Gastroesophageal sphincter (tissue), 4 donors: ENCODE data around the gene PIP5K1B. TPM values are rescaled to one million over a fixed set of nuclear protein-coding genes. Genes with fewer than 3 reads are reported as not detected.

Experiments used
- ATAC-seq: fragments of 150-250 bp; one replicate; pipeline ENCODE4 v1.9.1; 2016; ENCODE audit warnings: mild to moderate bottlenecking, moderate library complexity
- H3K27ac ChIP-seq, 4 donors: fragments of 200-600 bp; sonication (generic) in 3 of 4; 1 replicate in 3 of 4; 2 replicates in 1 of 4; pipeline ENCODE4 v1.5.1; 2016 to 2019
- H3K27me3 ChIP-seq: fragments of 200-600 bp; sonication (generic); one replicate; pipeline ENCODE4 v1.5.1; 2019
- H3K36me3 ChIP-seq, 2 donors: fragments of 200-600 bp; sonication (generic); one replicate each; pipeline ENCODE4 v1.5.1; 2019; ENCODE audit warnings: control low read depth in 1 of 2
- H3K4me1 ChIP-seq, 3 donors: fragments of 200-600 bp; sonication (generic); 1 replicate in 2 of 3; 2 replicates in 1 of 3; pipeline ENCODE4 v1.5.1; 2016 to 2019; ENCODE audit warnings: control low read depth in 2 of 3
- H3K4me3 ChIP-seq, 2 donors: fragments of 200-600 bp; sonication (generic); one replicate each; pipeline ENCODE4 v1.5.1; 2019; ENCODE audit warnings: mild to moderate bottlenecking in 1 of 2, moderate library complexity in 1 of 2
- H3K9me3 ChIP-seq, 3 donors: fragments of 200-600 bp; sonication (generic); one replicate each; pipeline ENCODE4 v1.5.1; 2017 to 2019; ENCODE audit warnings: control low read depth in 2 of 3
- CTCF ChIP-seq, 4 experiments: fragments of 200-600 bp in 2 of 4; fragments of 450-650 bp in 2 of 4; sonication (generic) in 1 of 4; IDR thresholded peaks; one replicate each; pipeline ENCODE4 v1.5.1; 2017 to 2019; ENCODE audit warnings: antibody characterized with exemption in 4 of 4, mild to moderate bottlenecking in 2 of 4, moderate library complexity in 2 of 4
- EP300 ChIP-seq: sonication (generic); formaldehyde crosslinking; IDR thresholded peaks from one replicate; pipeline ENCODE4 v1.6.1; 2017; ENCODE audit warnings: antibody characterized with exemption, mild to moderate bottlenecking
- POLR2A ChIP-seq, 2 donors: fragments of 450-650 bp; IDR thresholded peaks; one replicate each; pipeline ENCODE4 v1.6.1; 2017; ENCODE audit warnings: antibody characterized with exemption in 2 of 2, mild to moderate bottlenecking in 2 of 2, moderate library complexity in 1 of 2
- POLR2AphosphoS5 ChIP-seq: sonication (generic); formaldehyde crosslinking; IDR thresholded peaks from one replicate; pipeline ENCODE4 v1.6.1; 2017; ENCODE audit warnings: antibody characterized with exemption
- WGBS, 2 donors: methylation state at CpG; one replicate each; pipeline ENCODE4 v1.1.5; 2018; ENCODE audit warnings: low coverage in 1 of 2; 5-methylcytosine and 5-hydroxymethylcytosine counted together
- total RNA-seq, 4 donors: library from RNA; depleted of rRNA; stranded (reverse); fragments of >200 nt; gene quantifications; one replicate each; pipeline ENCODE4 v1.1.0, GENCODE V29; 2016

PIP5K1B gene
- total RNA-seq, 4 donors from 2014 or later = 0.67 to 5.1 (median 1.2) TPM

DNA sequence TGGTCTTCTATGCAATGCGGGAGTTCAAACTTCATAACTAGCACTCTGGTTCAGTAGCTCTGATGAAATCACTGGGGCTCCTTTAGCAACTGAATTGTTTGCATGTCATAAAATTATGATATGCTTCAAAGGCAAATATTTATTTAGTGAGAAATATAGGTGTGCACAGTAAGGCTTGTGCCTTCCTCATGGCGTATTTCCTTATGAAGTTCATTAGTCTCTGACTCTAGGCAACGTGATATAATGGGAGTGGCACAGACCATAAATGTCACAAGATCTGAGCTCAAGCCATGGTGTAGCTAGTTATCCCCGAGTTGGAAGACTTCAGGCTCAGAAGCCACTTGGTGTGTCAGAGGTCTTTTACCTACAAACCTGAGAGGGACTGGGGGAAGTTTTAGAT is 35.5 kb downstream of the PIP5K1B start:
- TF ChIP-seq POLR2AphosphoS5 (no peak), POLR2A (IDR thresholded peaks at IDR 0.05) (no peak), EP300 (no peak), CTCF (IDR thresholded peaks at IDR 0.05) (no peak)
- Histone ChIP-seq H3K4me3 (no peak overlapping the region), H3K27me3 (no peaks in the 10 kb centered on the region), H3K36me3 (no peaks in the 10 kb centered on the region), H3K4me1 (no peaks in the 10 kb centered on the region), H3K9me3 (no peaks in the 10 kb centered on the region), H3K27ac (no peak overlapping the region)
- WGBS, 2 donors = 66 to 75% methylated on average over 4 of the region's 4 CpGs
- ATAC-seq = no peak

- Histone ChIP-seq H3K4me1 (no peaks in the 10 kb centered on the region), H3K36me3 (no peaks in the 10 kb centered on the region), H3K27ac (no peak overlapping the region), H3K27me3 (no peaks in the 10 kb centered on the region), H3K9me3 (no peaks in the 10 kb centered on the region), H3K4me3 (no peak overlapping the region)
- TF ChIP-seq POLR2A (IDR thresholded peaks at IDR 0.05) = no peak
- TF ChIP-seq EP300 = no peak
- TF ChIP-seq POLR2AphosphoS5 = no peak
- TF ChIP-seq CTCF (IDR thresholded peaks at IDR 0.05) = no peak
- no peak for ATAC-seq
- WGBS, 2 donors = 87% methylated on average over 4 of the region's 4 CpGs; no CpG with 5 or more reads in 1 of the 2 donors
These were observed 36.2 kb downstream of the PIP5K1B start for GRCh38 chr9:68741234-68741633.

DNA sequence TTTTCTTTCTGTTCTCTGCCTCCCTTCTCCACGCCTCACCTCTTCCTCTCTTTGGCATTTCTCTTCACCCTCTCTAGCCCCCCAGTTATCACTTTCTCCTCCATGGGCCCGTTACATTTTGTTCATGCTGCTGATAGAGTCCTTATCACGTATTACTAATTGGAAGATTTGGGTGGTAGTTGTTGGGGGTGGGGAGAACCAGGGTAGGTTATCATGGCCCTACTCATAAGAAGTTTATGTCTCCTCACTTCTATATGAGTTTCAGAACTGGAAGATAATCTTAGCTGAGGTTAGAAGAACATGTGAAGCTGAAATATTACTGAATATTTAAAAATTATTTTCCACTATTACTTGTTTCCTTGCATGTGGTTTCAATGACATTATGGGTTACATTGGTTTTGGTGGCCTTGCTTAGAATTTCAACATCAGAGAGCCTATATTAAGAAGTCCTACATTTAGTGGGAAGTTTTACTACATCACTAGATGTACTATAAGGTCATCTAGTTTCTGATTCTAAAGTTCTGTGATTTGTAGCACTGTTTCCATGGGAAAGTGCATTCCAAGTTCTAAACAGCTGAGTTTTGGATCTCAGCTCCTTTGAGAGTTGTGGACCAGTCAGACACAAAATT is 36.8 kb downstream of the PIP5K1B start:
- Histone ChIP-seq H3K27ac (no peak overlapping the region), H3K4me1 (no peaks in the 10 kb centered on the region), H3K4me3 (no peak overlapping the region), H3K27me3 (no peaks in the 10 kb centered on the region), H3K9me3 (no peaks in the 10 kb centered on the region), H3K36me3 (no peaks in the 10 kb centered on the region)
- TF ChIP-seq POLR2A (IDR thresholded peaks at IDR 0.05) (no peak), CTCF (IDR thresholded peaks at IDR 0.05) (no peak)
- WGBS, 2 donors = 72 to 75% methylated on average over 2 to 3 of the region's 3 CpGs
- ATAC-seq = no peak

GRCh38 chr9:68742333-68742730 is 37.3 kb downstream of the PIP5K1B start:
- TF ChIP-seq POLR2AphosphoS5 (no peak), POLR2A (IDR thresholded peaks at IDR 0.05) (no peak), EP300 (no peak), CTCF (IDR thresholded peaks at IDR 0.05) (no peak)
- H3K4me3 ChIP-seq = no peak overlapping the region
- WGBS, 2 donors = 78 to 100% methylated on average over 2 of the region's 2 CpGs
- no peak for ATAC-seq
- no peaks in the 10 kb centered on the region for H3K36me3 ChIP-seq
- no peaks in the 10 kb centered on the region for H3K9me3 ChIP-seq
- H3K4me1 ChIP-seq = no peaks in the 10 kb centered on the region
- H3K27me3 ChIP-seq = no peaks in the 10 kb centered on the region
- no peak overlapping the region for H3K27ac ChIP-seq

DNA sequence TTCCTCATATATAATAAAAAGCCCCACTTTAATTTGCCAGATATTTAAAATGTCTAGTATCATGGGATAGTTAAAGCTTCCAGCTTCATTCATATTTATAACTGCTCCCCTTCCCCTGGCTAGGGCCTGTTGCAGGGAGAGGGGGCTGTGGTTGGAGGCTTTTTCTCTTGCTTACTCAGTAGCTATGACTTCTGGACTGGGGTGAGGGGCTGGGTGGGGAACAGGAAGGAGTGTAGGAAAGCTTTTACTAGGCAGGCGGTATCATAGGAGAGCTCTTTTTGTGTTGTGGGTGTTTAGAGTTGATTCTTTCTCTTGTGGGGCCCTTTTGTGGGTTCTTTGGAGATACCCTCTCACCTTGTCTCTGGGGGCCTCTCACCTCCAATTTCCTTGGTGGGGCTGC is 39.4 kb downstream of the PIP5K1B start:
- H3K9me3 ChIP-seq = no peaks in the 10 kb centered on the region
- no peaks in the 10 kb centered on the region for H3K4me1 ChIP-seq
- WGBS, 2 donors = 83 to 100% methylated on average over 1 of the region's 1 CpG
- H3K36me3 ChIP-seq = no peaks in the 10 kb centered on the region
- no peaks in the 10 kb centered on the region for H3K27me3 ChIP-seq
- no peak for ATAC-seq
- no peak overlapping the region for H3K27ac ChIP-seq
- TF ChIP-seq POLR2AphosphoS5 (no peak), EP300 (no peak), POLR2A (IDR thresholded peaks at IDR 0.05) (no peak), CTCF (IDR thresholded peaks at IDR 0.05) (no peak)
- no peak overlapping the region for H3K4me3 ChIP-seq
